ENCODE measurements around the gene RCAN2.

RCAN2 gene

GRCh38 chr6:46211917-46212316, 279.3 kb downstream of the RCAN2 start:
- DNase-seq (ENCODE audit: low spot score), result no peak

DNA sequence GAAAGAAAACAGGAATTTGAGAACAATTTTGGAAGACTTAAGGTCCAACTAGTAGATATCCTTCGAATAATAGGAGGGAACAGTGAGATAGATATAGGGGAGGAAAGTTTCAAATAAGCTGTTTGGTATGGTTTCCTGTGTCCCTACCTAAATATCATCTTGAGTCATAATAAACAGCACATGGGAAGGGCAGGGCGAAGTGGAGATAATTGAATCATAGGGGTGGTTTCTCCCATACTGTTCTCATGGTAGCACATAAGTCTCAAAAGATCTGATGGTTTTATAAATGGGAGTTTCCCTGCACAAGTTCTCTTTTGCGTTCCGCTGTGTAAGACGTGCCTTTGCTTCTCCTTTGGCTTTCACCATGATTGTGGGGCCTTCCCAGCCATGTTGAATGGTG, 281.0 kb downstream of the RCAN2 start:
- no peak for DNase-seq (ENCODE audit: low spot score)

- DNase-seq (ENCODE audit: low spot score), result no peak
Measured at GRCh38 chr6:46208303-46208702, 282.9 kb downstream of the RCAN2 start.

- no peak for DNase-seq (ENCODE audit: low spot score)
Measured at GRCh38 chr6:46207174-46207573, 284.1 kb downstream of the RCAN2 start.

DNA sequence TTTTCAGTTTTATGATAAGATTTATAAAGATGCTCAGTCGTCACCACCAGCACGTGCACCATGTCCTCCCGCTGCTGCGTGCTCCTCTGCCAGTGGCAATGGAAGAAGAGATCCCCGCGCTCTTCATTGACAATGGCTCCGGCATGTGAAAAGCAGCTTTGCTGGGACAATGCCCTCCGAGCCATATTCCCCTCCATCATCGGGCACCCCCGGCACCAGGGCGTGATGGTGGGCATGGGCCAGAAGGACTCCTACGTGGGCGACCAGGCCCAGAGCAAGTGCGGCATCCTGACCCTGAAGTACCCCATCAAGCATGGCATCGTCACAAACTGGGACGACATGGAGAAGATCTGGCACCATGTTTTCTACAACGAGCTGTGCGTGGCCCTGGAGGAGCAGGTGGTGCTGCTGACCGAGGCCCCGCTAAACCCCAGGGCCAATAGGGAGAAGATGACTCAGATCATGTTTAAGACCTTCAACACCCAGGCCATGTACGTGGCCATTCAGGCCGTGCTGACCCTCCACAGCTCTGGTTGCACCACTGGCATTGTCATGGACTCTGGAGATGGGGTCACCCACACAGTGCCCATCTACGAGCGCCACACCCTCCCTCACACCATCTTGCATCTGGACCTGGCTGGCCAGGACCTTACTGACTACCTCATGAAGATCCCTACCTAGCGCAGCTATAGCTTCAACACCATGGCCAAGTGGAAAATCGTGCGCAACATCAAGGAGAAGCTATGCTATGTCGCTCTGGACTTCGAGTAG, 286.2 kb downstream of the RCAN2 start:
- DNase-seq (ENCODE audit: low spot score), result no peak

GRCh38 chr6:46203391-46204177, 287.7 kb downstream of the RCAN2 start:
- no peak for DNase-seq (ENCODE audit: low spot score)

- no peak for DNase-seq (ENCODE audit: low spot score)
Measured at GRCh38 chr6:46201702-46202101, 289.5 kb downstream of the RCAN2 start.

- DNase-seq (ENCODE audit: low spot score), result no peak
Measured at GRCh38 chr6:46199387-46199786, 291.9 kb downstream of the RCAN2 start.

DNA sequence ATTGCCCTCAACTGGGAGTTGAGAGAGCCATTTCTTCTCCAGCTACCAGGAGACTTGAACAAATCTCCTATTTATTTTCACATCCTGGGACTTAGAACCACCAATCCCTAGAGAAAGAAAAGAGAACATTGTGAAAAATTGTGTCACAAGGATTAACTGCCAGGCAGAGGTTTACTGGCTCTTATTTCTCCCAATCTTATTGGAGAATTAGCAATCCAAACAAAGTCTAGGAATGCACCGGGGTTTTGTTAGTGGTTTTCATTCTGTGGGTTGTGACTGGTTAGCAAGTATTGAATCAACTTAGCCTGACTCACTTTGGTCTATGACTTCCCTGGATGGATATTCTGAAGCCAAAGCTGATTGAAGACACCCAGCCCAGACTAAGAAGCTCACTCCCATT, 299.3 kb downstream of the RCAN2 start:
- no peak for DNase-seq (ENCODE audit: low spot score)

GRCh38 chr6:46190889-46191288, 300.4 kb downstream of the RCAN2 start:
- DNase-seq (ENCODE audit: low spot score), result no peak

DNA sequence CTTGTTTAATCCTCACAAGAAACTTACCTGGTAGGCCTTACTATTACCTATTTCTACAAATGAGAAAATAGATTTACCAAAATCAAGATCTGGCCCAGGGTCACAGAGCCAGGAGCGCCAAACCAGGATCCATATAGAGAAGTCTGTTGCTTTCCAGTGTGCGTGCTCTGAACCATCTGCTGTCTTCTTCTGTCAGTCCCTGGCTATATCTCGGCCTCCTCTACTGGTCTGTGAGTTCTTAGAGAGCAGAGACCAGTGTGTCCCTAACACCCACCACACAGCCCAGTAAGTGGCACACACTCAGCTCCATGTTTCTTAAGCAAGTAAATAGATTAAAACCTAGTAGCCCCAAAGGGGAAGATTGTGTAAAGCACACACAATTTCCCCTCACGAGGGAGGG, 301.5 kb downstream of the RCAN2 start:
- DNase-seq (ENCODE audit: low spot score), result no peak

GRCh38 chr6:46186583-46186982, 304.7 kb downstream of the RCAN2 start:
- DNase-seq (ENCODE audit: low spot score), result no peak

GRCh38 chr6:46184114-46184513, 307.1 kb downstream of the RCAN2 start:
- DNase-seq (ENCODE audit: low spot score), result no peak

DNA sequence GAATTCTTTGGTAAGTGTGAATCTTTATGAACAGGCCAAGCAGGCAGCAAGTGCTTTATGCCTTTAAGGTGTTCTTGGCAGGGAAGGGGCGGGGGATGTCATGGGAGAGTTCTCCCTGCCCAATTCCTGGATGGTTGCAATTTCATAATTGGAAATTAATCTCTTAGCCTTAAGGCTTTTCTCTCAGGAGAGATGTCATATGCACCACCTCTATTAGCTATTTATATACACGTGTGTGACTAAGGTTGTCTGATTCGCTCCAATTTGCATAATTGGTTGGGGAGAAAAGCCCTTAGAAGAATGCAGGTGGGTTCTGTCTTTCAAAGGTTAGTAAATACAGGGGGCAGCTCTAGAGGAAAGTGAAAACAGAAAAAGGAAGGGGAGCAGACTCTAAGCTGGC, 315.3 kb downstream of the RCAN2 start:
- no peak for DNase-seq (ENCODE audit: low spot score)

GRCh38 chr6:46175446-46175845, 315.8 kb downstream of the RCAN2 start:
- no peak for DNase-seq (ENCODE audit: low spot score)

GRCh38 chr6:46174904-46175303, 316.3 kb downstream of the RCAN2 start:
- no peak for DNase-seq (ENCODE audit: low spot score)

DNA sequence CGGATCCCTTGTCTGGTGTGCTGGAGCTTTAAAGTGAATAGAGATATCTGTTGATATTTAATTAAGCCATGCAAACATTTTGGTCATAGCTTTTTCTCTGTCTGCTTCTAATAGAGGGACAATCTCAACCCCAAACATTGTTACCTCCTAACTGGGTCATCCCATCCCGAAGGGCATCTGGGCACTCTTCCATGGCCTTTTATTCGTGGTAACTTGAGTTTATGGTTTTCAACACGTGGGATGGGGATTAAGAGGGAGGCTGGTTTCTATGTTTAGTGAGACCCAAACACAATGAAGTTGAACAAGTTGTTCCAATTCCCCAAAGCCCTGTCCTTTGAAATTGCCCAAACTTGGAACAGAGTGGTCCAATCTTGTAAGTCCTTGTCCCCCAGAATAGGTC, 319.1 kb downstream of the RCAN2 start:
- DNase-seq (ENCODE audit: low spot score), result no peak
